CD4-positive, alpha-beta T cell treated with Interleukin-17A for 1 hour (primary cell): ENCODE measurements around the gene TACSTD2.
"Not testable (repeated sequence)": the region's sequence is repeated elsewhere in the genome, so short reads cannot be mapped to it uniquely, and the experiment has no call there.

Experiments
- DNase-seq: peaks from one replicate; pipeline ENCODE4 v3.0.0-alpha.2; 2020

TACSTD2 gene, protein sequence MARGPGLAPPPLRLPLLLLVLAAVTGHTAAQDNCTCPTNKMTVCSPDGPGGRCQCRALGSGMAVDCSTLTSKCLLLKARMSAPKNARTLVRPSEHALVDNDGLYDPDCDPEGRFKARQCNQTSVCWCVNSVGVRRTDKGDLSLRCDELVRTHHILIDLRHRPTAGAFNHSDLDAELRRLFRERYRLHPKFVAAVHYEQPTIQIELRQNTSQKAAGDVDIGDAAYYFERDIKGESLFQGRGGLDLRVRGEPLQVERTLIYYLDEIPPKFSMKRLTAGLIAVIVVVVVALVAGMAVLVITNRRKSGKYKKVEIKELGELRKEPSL

DNA sequence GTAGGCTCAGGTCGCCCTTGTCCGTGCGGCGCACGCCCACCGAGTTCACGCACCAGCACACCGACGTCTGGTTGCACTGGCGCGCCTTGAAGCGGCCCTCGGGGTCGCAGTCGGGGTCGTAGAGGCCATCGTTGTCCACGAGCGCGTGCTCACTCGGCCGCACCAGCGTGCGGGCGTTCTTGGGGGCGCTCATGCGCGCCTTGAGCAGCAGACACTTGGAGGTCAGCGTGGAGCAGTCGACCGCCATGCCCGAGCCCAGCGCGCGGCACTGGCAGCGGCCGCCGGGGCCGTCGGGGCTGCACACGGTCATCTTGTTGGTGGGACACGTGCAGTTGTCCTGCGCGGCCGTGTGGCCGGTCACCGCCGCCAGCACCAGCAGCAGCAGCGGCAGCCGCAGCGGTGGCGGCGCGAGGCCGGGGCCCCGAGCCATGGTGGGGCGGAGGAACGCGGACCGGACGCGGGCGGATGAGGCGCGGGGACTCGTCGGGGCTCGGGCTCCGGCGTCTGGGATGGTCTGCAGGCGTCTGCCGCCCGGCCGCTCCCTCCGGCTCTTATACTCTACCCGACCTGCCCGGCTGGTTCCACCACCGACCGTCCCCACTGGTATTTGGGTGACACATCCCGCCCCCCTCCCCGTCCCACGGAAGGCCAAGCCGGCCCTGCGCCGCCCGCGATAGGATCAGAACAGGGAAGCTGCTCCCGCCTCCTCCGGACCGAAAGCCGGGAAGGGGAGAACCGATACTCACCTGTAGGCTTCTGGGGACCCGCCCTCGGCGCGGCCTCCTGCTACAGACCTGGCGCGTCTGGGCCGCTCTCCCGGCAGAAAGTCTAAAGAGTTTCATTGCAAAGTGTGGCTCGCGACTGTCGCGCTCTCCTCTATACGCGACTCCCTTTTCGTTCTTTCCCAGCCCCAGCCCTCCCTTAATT, at the start of gene TACSTD2:
TSS of gene TACSTD2 (minus strand) at position 526 of the 927 bp plus-strand sequence. CDS start at position 430, 96 bp downstream.
- DNase-seq: no peak

DNA sequence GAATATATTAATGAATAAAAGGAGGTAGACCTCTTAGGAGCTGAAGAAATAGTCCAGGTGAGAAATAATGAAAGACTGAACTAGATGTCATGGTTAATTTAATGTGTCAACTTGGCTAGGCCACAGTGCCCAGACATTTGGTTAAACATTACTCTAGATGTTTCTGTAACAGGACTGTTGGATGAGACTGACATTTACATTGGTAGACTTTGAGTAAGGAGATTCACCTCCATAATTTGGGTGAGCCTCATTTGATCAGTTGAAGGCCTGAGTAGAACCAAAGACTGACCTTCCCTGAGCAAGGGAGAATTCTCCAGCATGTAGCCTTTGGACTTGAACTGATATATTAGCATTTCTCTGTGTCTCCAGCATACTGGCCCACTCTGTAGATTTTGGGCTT, 49.2 kb upstream of the TACSTD2 start:
- no peak for DNase-seq

DNA sequence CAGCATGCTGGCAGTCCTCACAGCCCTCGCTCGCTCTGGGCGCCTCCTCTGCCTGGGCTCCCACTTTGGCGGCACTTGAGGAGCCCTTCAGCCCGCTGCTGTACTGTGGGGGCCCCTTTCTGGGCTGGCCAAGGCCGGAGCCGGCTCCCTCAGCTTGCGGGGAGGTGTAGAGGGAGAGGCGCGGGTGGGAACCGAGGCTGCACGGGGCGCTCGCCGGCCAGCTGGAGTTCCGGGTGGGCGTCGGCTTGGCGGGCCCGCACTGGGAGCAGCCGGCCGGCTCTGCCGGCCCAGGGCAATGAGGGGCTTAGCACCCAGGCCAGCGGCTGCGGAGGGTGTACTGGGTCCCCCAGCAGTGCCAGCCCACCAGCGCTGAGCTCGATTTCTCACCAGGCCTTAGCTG, 46.2 kb upstream of the TACSTD2 start:
- not testable (repeated sequence) for DNase-seq

DNA sequence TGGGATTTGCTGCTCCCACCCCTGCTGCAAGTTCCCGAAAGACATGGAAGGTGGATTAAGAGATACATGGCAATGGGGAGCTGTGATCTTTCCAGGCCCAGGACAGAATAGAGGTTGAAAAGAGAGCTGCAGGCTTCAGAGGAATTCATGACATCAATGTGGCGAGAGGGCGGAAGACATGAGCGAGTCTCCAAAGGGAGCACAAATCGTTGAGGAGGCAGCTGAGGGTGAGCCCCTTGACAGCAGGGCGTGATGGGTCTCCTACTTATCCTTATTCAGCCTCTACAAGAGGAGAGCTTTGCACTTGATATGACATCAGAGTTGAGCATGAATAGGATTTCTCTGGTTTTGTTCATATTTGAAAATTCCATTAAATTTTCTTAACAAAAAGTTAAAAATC, 45.5 kb upstream of the TACSTD2 start:
- DNase-seq: no peak

DNA sequence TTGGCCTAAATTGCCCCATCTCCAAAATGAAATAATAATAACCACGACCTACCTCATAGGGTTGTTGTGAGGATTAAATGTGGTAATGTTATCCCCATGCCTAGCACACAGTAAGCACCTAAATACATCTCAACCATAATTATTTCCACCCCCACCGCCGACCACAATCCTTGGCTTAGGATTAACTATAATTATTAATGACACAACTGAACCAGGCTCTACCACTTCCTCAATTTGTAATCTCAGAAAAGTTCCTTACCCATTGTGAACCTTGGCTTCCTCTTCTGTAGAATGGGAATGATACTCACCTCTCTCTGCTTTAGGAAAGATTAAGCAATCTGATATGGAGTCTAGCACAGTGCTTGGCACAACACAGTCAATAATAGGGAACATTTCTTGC, 44.3 kb upstream of the TACSTD2 start:
- no peak for DNase-seq

DNA sequence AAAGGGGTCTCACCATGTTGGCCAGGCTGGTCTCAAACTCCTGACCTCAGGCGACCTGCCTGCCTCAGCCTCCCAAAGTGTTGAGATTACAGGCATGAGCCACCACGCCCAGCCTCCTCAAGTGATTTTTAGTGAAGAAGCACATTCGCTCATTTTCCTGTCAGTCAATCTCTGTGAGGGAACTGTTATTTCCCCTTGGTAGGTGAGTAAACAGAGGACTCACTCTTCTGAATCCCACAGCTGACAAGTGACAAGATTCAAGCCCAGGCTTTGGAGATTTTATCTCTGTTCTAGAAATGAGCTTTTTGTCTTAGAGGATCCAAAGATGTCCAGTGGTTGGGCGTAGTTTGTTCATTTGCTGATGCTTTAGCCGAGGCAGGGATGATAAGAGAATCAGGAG, 43.9 kb upstream of the TACSTD2 start:
- DNase-seq: no peak

DNA sequence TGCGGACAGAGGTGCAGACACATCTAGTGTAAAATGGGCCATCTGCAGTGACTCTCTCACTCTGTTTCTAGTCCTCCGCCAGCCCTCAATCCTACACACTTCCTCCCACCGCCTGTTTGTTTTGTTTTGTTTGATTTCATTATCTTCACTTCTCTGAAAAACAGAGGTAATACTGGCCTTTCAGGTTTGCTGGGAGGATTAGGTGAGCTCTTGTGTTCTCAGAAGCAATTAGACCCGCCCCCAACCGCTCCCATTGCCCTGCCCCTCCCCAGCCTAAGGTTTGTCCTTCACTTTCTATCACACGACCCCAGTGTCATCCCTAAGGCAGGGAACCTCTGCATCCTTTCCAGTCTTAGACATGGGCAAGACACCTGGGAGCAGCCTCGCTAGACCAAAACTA, 43.2 kb upstream of the TACSTD2 start:
- DNase-seq: no peak

DNA sequence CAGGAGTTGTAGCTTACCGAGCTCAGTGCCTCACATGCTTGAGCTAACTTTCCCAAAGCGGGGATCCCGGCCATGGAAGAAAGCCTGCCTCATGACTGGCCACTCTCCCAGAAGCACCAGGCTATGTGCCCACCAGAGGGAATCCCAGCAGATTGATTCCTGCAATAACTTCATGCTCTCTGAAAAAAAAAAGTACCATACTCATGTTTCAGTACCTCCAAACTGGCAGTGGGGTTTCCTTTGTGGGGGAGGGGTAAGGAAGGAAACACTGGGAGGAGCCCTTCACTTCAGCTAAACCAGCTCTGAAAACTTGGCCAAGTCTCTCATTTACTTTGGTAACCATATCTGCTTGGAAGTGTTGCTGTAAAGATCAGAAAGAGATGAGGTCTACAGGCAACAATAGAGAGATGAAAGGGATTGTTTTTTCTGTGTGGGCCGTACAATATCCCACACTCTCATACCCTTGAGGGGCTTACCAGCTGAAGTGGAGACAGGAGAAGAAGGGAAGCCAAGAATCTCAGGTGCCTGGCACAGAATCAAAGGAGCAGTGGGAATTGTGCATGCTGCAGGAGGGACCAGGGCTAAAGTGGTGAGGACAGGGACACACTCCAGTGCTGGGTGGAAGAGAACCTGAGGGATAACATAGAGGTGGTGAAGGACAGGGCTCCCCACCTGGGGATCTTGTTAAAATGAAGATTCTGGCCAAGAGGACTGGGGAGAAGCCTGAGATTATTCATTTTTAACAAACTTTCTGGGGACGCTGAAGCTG, 42.4 kb upstream of the TACSTD2 start:
- no peak for DNase-seq

DNA sequence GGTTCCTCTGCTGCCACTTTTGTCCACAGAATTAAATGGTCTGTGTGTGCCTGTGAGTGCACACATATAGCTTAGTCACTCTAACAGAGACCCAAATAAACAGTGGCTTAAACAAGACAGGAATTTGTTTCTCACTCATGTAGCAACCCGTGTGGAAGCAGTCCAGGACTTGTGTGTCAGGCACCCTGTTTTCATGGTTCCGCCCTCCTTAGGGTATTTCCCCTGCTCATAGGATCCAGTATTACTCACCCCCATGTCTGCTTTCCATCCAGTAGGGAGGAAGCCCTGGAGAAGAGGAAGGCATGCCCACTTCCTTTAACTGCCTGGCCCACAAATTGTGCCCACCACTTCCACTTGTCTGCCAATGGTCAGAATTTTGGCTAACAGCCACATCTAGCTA, 41.3 kb upstream of the TACSTD2 start:
- peak; percentile 20 for DNase-seq

DNA sequence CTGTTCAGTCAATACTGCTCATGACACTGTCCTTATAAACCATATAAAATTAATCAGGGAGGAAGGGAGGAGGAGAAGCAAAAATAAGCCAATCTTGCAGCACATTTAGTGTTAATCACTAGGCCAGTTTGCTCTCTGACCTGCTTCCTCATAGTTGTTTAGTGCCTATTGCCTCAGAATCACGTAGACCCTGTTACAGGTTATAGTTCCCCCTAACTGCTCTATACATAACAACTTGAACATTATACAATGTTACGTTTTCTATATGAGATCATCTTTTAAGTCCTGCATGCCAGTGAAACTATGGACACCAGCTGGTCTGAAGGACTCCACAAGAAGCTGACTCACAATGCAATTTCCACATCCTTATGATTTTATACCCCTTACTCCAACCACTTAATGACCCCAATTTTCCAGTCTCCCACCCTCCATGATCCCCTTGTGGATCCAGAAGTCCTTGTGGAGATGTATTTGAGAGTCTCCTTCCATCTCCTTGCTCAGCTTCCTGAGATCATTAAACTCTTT, 34.9 kb upstream of the TACSTD2 start:
- DNase-seq: no peak

DNA sequence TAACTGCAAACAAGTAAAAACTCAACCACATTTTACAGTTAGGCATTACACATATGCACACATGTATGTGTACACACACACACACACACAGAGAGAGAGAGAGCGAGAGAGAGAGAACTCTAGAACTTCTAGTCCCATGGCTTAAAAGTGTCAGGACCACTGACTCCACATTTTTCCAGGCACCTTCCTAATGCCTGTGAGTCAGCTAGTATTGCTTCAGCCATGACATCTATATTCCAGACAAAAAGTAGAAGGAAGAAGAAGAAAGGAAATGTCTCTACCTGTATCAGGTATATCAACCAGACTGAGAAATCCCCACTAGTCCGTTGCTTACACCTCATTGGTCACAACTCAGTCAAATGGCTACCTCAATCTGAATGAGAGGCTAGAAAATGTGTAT, 31.9 kb upstream of the TACSTD2 start:
- DNase-seq: no peak

DNA sequence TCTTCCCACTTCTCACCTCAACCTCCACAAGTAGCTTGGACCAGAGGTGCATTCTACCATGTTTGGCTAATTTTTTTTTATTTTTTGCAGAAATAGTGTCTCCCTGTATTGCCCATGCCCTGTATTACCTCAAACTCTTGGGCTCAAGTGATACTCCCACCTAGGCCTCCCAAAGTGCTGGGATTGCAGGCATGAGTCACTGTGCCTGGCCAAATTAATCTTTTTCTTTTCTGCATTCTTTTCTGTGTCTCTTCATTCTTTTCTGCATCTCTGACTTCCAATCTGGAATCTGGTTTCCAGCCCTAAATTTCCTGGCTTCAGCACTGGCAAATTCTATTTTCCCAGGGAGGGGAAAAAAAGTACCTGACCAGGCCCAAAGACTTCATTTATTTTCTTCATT, 31.2 kb upstream of the TACSTD2 start:
- no peak for DNase-seq

DNA sequence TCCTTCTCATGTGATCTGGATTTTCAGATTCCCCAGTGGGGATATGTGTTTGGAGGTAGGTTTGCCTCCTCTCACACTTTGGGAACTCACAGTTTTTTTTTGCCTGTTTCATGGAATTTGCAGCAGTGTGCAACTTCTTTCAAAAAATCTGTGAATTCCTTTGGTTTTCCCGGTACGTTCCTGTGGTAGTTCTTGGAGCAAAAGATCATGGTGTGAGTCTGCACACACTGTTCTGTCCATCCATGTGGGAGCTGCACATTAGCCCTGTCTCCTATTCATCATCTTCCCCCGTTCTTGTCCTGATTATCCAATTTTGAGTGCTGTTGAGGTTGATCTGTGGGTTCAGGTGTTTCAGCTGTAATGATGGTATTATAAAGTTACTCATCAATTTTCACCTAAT, 30.3 kb upstream of the TACSTD2 start:
- no peak for DNase-seq

DNA sequence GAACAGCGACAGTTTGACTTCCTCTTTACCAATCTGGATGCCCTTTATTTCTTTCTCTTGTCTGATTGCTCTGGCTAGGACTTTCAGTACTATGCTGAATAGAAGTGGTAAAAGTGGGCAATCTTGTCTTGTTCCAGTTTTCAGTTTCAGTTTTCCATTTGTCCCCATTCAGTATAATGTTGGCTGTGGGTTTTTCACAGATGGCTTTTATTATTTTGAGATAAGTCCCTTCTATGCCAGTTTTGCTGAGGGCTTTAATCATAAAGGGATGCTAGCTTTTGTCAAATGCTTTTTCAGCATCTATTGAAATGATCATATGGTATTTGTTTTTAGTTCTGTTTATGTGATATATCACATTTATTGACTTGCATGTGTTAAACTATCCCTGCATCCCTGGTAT, 24.9 kb upstream of the TACSTD2 start:
- DNase-seq: not testable (repeated sequence)

DNA sequence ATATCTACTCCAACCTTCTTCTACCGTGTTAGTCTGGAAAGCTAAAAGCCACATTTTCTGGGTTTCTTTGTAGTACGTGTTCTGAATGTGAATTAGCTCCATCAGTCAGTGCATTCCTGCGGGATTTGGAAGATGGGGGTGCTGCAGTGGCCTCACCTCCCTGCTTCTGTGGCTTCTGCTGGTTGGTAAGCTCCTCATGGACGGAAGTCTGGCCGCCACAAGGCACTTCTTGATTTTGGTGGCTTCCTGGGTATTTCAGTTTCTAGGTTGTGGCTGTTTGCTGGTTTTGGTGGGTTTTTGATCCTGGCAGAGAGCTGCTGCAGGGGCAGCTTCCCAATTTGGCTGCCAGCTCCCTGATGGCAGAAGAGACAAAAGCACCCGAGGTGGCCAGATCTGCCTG, 20.9 kb upstream of the TACSTD2 start:
- no peak for DNase-seq

DNA sequence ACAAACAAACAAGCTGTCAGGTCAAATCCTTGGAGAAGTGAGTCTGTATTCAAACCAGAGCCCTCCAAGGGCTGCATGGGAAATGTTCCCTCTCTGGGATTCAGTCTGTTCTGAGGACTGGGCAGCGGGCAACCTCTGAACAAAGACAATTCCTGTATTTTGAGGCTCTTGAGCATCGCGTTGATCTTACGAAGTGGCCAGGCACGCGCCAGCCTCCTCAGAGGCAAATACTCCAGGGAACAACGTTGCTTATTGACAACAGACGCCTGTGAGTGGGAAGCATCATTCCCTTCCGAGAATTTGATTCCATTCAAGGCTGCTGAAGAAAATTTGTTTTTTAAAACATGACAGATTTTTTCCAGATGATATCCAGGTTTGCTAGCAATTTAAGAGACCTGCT, 20.0 kb upstream of the TACSTD2 start:
- no peak for DNase-seq

DNA sequence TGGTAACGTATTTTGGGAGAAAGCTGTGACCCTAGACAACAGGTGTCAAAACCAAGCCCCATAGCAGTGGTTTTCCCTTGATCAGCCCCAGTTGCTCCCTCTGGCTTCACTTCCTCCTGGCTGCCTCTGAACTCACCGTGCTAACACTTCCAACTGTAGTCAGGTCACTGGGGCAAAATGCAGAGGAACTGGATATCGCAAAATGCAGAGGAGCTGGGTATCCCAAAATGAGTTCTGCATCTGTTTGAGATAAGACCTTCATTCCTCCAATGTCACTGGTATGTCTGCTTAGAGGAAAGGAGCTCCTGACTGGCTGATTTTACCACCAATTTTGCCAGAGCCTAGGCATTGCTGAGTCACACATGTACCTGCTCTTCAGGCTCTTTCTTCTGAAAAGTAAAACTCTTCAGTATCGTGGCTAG, 19.6 kb upstream of the TACSTD2 start:
- no peak for DNase-seq

DNA sequence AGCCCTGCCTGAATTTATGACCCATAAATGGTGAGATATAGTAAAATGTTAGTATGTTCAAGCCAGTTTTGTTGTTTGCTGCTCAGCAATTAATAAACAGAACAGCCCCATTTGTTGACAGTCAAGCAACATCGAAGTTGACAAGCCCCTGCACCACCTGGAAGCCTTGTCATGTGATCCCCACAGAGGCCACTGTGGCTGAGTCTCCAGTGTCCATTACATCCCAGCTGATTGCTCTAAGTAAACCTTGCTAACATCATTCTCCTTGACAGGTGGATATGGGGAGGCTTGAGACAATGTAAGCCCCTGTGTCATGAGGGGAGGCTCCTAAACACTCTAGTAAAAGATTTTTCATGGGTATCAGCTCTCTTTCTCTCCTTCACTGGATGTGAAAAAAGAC, 17.5 kb upstream of the TACSTD2 start:
- no peak for DNase-seq

DNA sequence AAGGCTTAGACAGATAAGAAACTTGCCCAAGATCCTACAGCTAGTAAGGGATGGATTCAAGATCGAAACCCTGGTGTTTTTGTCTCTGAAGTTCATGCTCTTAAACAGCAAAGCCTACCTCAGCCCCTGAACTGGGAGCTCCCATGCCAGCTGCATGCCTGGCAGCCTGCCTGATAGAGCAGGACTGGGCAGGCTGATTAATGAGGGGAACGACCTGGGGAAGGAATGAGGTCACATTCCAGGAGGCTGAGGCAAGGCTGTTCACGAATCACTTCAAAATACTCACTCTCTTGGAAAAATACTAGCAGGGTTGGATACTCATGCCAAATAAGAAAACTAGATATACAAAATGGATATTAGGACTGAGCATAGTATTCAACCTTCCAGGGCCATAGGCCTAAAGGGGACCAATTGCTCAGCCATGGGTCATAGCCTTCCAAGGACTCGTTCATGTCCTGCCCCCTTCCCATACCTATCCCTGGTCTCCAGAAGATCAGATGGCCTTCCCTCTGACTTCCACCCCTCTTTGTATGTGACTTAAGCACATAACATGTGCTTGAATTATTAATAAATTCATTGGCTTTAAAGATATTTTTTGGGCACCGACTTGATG, 15.6 kb upstream of the TACSTD2 start:
- no peak for DNase-seq

DNA sequence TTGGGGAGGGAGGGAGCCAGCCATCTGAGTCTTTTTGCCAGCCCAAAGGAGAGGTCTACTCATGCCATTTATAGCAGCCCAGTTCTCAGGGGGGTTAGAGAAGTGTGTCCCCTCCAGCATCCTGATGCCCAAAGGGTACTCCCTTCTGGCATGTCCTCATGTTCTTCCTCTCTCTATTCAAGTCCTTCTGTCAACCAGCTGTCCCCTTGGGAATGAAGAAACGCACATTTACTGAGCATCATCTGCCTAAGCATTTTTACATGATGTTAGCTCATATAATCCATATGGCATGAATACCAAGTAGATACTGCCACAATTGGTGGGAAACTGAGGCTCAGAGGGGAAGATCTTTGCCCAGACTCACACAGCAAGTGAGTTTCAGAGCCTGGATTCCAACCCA, 14.8 kb upstream of the TACSTD2 start:
- DNase-seq: no peak

DNA sequence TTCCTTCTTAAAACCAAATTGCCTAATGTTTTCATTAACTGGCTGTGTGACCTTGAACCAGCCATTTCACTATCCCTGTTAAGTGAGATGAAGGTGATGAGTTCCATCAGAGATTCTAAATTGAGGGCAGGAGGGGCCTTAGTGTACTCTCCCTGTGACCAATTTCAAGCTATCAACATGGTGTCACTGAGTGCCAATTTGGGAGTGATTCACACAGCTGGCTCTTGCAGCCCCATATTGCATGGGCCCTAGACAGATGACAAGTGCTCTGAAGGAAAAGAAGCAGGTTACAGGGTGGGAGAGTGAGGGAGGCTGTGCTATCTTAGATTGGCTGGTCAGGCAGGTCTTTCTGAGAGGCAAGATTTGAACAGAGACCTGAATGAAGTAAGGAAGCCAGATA, 13.0 kb upstream of the TACSTD2 start:
- no peak for DNase-seq

DNA sequence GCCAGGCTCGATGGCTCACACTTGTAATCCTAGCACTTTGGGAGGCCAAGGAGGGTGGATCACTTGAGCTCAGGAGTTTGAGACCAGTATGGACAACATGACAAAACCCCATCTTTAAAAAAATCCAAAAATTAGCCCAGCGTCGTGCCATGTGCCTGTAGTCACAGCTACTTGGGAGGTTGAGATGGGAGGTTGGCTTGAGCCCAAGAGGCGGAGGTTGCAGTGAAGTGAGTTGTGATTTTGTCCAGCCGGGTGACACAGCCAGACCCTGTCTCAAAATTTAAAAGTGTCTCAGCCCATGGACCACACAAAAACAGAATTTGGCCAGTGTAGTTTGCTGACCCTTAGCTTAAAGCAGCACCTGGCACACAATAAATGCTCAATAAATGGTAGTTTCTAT, 11.3 kb upstream of the TACSTD2 start:
- DNase-seq: no peak

DNA sequence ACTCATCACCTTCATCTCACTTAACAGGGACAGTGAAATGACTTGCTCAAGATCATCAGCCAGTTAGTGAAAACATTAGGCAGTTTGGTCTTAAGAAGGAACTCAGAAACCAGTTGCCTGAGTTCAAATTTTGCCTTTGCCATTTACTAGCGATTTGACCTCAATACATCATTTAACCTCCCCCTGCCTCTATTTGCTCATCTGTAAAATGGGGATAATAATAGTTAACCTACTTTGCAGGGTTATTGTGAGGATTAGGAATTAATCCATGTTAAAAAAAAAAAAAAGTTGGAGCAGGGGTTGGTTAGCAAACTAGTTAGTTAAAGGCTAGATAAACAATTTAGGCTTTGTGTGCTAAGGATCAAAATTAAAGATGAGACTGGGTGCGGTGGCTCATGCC, 10.6 kb upstream of the TACSTD2 start:
- no peak for DNase-seq
